Keratinocyte (primary cell): ENCODE results near the gene CLSTN3. TPM values are rescaled to one million over a fixed set of nuclear protein-coding genes. Genes with fewer than 3 reads are reported as not detected.

Experiments used
- DNase-seq: peaks from one replicate; pipeline ENCODE4 v3.0.0-alpha.2; 2011; ENCODE audit warnings: low read depth, missing footprints, low spot score
- FAIRE-seq: peaks from 2 replicates; lab custom pipeline; 2011; peaks lifted over from hg19 to GRCh38; lab: Jason Lieb, UNC
- H2AFZ ChIP-seq: 2 replicates; pipeline ENCODE4 v1.6.0; 2012; ENCODE audit warnings: low read length, control low read depth, inconsistent platforms; ENCODE audit not compliant: control insufficient read depth
- H3K27ac ChIP-seq: 2 replicates; pipeline ENCODE4 v1.5.1; 2011; ENCODE audit warnings: low read length; ENCODE audit not compliant: control insufficient read depth, insufficient read depth
- H3K27me3 ChIP-seq: 3 replicates; pipeline ENCODE4 v1.6.0; 2011; ENCODE audit warnings: low read length; ENCODE audit not compliant: control insufficient read depth, insufficient read depth; ENCODE audit errors: extremely low read depth
- H3K36me3 ChIP-seq, 2 experiments: 2 replicates in 1 of 2; 3 replicates in 1 of 2; pipeline ENCODE4 v1.5.1; 2011; ENCODE audit warnings: low read length in 2 of 2, mild to moderate bottlenecking in 1 of 2; ENCODE audit not compliant: control insufficient read depth in 2 of 2, insufficient read depth in 2 of 2; ENCODE audit errors: extremely low read depth in 1 of 2
- H3K4me1 ChIP-seq: 3 replicates; pipeline ENCODE4 v1.5.1; 2011; ENCODE audit warnings: low read length; ENCODE audit not compliant: control insufficient read depth, insufficient read depth; ENCODE audit errors: extremely low read depth
- H3K4me2 ChIP-seq: 3 replicates; pipeline ENCODE4 v1.6.0; 2011; ENCODE audit warnings: low read depth, low read length; ENCODE audit not compliant: control insufficient read depth, insufficient read depth; ENCODE audit errors: extremely low read depth
- H3K4me3 ChIP-seq, 3 experiments: fragments of 200-600 bp in 1 of 3; sonication (generic) in 1 of 3; 2 replicates in 2 of 3; 3 replicates in 1 of 3; pipeline ENCODE4 v1.5.1; 2011 to 2016; ENCODE audit warnings: low read length in 3 of 3, mild to moderate bottlenecking in 3 of 3, control low read depth in 2 of 3, inconsistent platforms in 1 of 3, low read depth in 1 of 3, mixed read lengths in 1 of 3, mixed run types in 1 of 3, moderate library complexity in 1 of 3; ENCODE audit not compliant: control insufficient read depth in 2 of 3, insufficient read depth in 2 of 3; ENCODE audit errors: extremely low read depth in 1 of 3
- H3K79me2 ChIP-seq: 2 replicates; pipeline ENCODE4 v1.6.0; 2012; ENCODE audit warnings: low read length; ENCODE audit not compliant: control insufficient read depth, insufficient read depth
- H3K9ac ChIP-seq: 3 replicates; pipeline ENCODE4 v1.6.0; 2011; ENCODE audit warnings: low read length; ENCODE audit not compliant: control insufficient read depth, insufficient read depth; ENCODE audit errors: extremely low read depth
- H3K9me1 ChIP-seq: 3 replicates; pipeline ENCODE4 v1.6.0; 2011; ENCODE audit warnings: low read length; ENCODE audit not compliant: control insufficient read depth, insufficient read depth; ENCODE audit errors: extremely low read depth
- H3K9me3 ChIP-seq: 2 replicates; pipeline ENCODE4 v1.5.1; 2012; ENCODE audit warnings: low read depth, low read length; ENCODE audit not compliant: control insufficient read depth
- H4K20me1 ChIP-seq: 3 replicates; pipeline ENCODE4 v1.6.0; 2011; ENCODE audit warnings: low read length; ENCODE audit not compliant: control insufficient read depth, insufficient read depth; ENCODE audit errors: extremely low read depth
- CTCF ChIP-seq, 3 experiments: IDR thresholded peaks in 1 of 3; conservative IDR thresholded peaks in 1 of 3; optimal IDR thresholded peaks in 1 of 3; 2 replicates in 2 of 3; 3 replicates in 1 of 3; pipeline versions ENCODE3 to v1.5.1; 2011; ENCODE audit warnings: low read length in 3 of 3, mild to moderate bottlenecking in 3 of 3, moderate library complexity in 2 of 3, control low read depth in 1 of 3, inconsistent platforms in 1 of 3; ENCODE audit not compliant: insufficient read depth in 2 of 3; ENCODE audit errors: extremely low read depth in 1 of 3
- EZH2 ChIP-seq: IDR thresholded peaks from one replicate; pipeline ENCODE4 v1.6.1; 2012; ENCODE audit warnings: inconsistent platforms, mild to moderate bottlenecking, low read length, moderate library complexity
- dilution Hi-C: fragments of 300-500 bp; cut with MboI; formaldehyde crosslinking; loops from one replicate; pipeline ENCODE4 v1.7.0; 2020; ENCODE audit warnings: low sequenced_read_pairs; ENCODE audit not compliant: extremely low pct_ligation_motif_present
- polyA plus RNA-seq, 5 experiments: library from polyadenylated mRNA; depleted of rRNA in 3 of 5; stranded (reverse) in 3 of 5; stranded (forward) in 1 of 5; unstranded in 1 of 5; fragments of >200 nt; gene quantifications; 1 replicate in 1 of 5; 2 replicates in 3 of 5; 3 replicates in 1 of 5; pipeline versions ENCODE4 v1.2.1 to v1.2.3, GENCODE V29; 2011 to 2012; ENCODE audit warnings: missing spikeins in 2 of 5, low read depth in 1 of 5, low replicate concordance in 1 of 5

Gene CLSTN3
- polyA plus RNA-seq, 1 donor (not counting 4 experiments of a cell fraction or from before 2014, with no cell fraction given) = 12.8 TPM

- Histone ChIP-seq H3K4me2 (no peak overlapping the region), H3K27ac (no peak overlapping the region), H4K20me1 (no peaks in the 10 kb centered on the region), H3K9me1 (no peaks in the 10 kb centered on the region), H2AFZ (no peak overlapping the region), H3K4me1 (peaks cover 3% of the 10 kb centered on the region), H3K9ac (no peak overlapping the region), H3K79me2 (no peaks in the 10 kb centered on the region), H3K4me3 (no peak overlapping the region), H3K27me3 (no peaks in the 10 kb centered on the region), H3K9me3 (no peaks in the 10 kb centered on the region), H3K36me3 (peaks cover 0 to 16% of the 10 kb centered on the region in 2 experiments)
- TF ChIP-seq CTCF (optimal IDR thresholded peaks at IDR 0.05 in 1 of 3, IDR thresholded peaks at IDR 0.05 in 1 of 3, conservative IDR thresholded peaks at IDR 0.05 in 1 of 3; ENCODE audit: extremely low read depth in 1 of 3, insufficient read depth in 2 of 3, low read length in 3 of 3) (no peak), EZH2 (no peak)
- no peak for FAIRE-seq
- DNase-seq = no peak
- dilution Hi-C loops = no loop called here
Observed at GRCh38 chr12:7096979-7097378, 33.2 kb upstream of the CLSTN3 start.

- Histone ChIP-seq H4K20me1 (no peaks in the 10 kb centered on the region), H3K4me2 (no peak overlapping the region), H3K4me1 (no peaks in the 10 kb centered on the region), H3K9me1 (no peaks in the 10 kb centered on the region), H3K9ac (no peak overlapping the region), H3K27ac (no peak overlapping the region), H2AFZ (no peak overlapping the region), H3K27me3 (no peaks in the 10 kb centered on the region), H3K79me2 (no peaks in the 10 kb centered on the region), H3K9me3 (no peaks in the 10 kb centered on the region), H3K36me3 (peaks cover 0 to 22% of the 10 kb centered on the region in 2 experiments), H3K4me3 (no peak overlapping the region)
- FAIRE-seq (no peak), DNase-seq (no peak)
- TF ChIP-seq CTCF (optimal IDR thresholded peaks at IDR 0.05 in 1 of 3, IDR thresholded peaks at IDR 0.05 in 1 of 3, conservative IDR thresholded peaks at IDR 0.05 in 1 of 3; ENCODE audit: extremely low read depth in 1 of 3, insufficient read depth in 2 of 3, low read length in 3 of 3) (no peak), EZH2 (no peak)
- dilution Hi-C loops = no loop called here
Observed at GRCh38 chr12:7099290-7099996, 30.7 kb upstream of the CLSTN3 start.
